NT2/D1 (cell line): ENCODE data around the gene ATXN10.

Experiments
- SUZ12 ChIP-seq: IDR thresholded peaks from 2 replicates; pipeline ENCODE4 v1.6.1; 2011; ENCODE audit not compliant: insufficient read length, insufficient read depth; ENCODE audit errors: extremely low read depth
- YY1 ChIP-seq: IDR thresholded peaks from 2 replicates; pipeline ENCODE4 v1.6.1; 2011; ENCODE audit not compliant: insufficient read length, insufficient read depth
- ZNF274 ChIP-seq: IDR thresholded peaks from 2 replicates; pipeline ENCODE4 v1.6.1; 2011; ENCODE audit warnings: mild to moderate bottlenecking, low read depth, low read length

GRCh38 chr22:45704648-45705047 lies 33.0 kb downstream of the ATXN10 start:
- TF ChIP-seq ZNF274 (no peak), SUZ12 (no peak), YY1 (no peak)
